H1 (cell line): Measurements from ENCODE around the gene VIPAS39. TPM values are rescaled to one million over a fixed set of nuclear protein-coding genes. Genes with fewer than 3 reads are reported as not detected.

ENCODE experiments used
- CHD2 ChIP-seq: IDR thresholded peaks from 2 replicates; pipeline ENCODE4 v1.6.1; 2012; ENCODE audit warnings: low read length, improper control_type of control experiment
- JUND ChIP-seq: IDR thresholded peaks from 2 replicates; pipeline ENCODE4 v1.6.1; 2011; ENCODE audit warnings: mild to moderate bottlenecking, improper control_type of control experiment, low read length
- SIX5 ChIP-seq: IDR thresholded peaks from 2 replicates; pipeline ENCODE4 v1.6.1; 2011; ENCODE audit warnings: mild to moderate bottlenecking, low read depth, low read length
- SP4 ChIP-seq: IDR thresholded peaks from 2 replicates; pipeline ENCODE4 v1.6.1; 2012; ENCODE audit warnings: low read length, inconsistent platforms
- polyA plus RNA-seq, 7 experiments: library from polyadenylated mRNA; depleted of rRNA in 3 of 7; stranded (reverse) in 5 of 7; unstranded in 2 of 7; fragments of >200 nt in 5 of 7; fragments of 200-250 nt in 2 of 7; gene quantifications; 1 replicate in 5 of 7; 2 replicates in 1 of 7; 4 replicates in 1 of 7; pipeline versions ENCODE4 v1.2.1 to v1.2.3, GENCODE V29; 2011 to 2013; ENCODE audit warnings: missing spikeins in 2 of 7, mixed read lengths in 2 of 7
- total RNA-seq: library from RNA; stranded (reverse); fragmentation: NEBNext Ultra II Directional; extraction: Animal tissue kit (Norgen Biotek cat#: 25700); gene quantifications from 2 replicates; pipeline ENCODE4 v1.2.1, GENCODE V29; 2021

The VIPAS39 gene
- total and polyA plus RNA-seq, 2 of the 8 experiments (the other 6 are each of a cell fraction or from before 2014, with no cell fraction given): 19.6 to 20.6 TPM

GRCh38 chr14:77478029-77478428 is 20.6 kb upstream of the VIPAS39 start (continued):
- TF ChIP-seq SP4: no peak
- no peak for TF ChIP-seq SIX5
- TF ChIP-seq JUND: no peak
- TF ChIP-seq CHD2: no peak
